ENCODE measurements around the gene FNBP1. TPM values are rescaled to one million over a fixed set of nuclear protein-coding genes. Genes with fewer than 3 reads are reported as not detected.
A peak's percentile ranks its signal among the peaks of the same experiment; 100 is the strongest.

FNBP1 gene
- total and polyA plus RNA-seq, 2 of the 13 experiments (the other 11 are each of a cell fraction or from before 2014, with no cell fraction given) = 5.4 to 19.5 TPM

GRCh38 chr9:130053504-130054324, 10.7 kb upstream of the FNBP1 start, which contains the start of gene GPR107 (continued):
- TF ChIP-seq KDM5B (CRISPR knock-in tag; IDR thresholded peaks at IDR 0.05; ENCODE audit: borderline replicate concordance) (peak; percentile 91), MTF1 (CRISPR knock-in tag; IDR thresholded peaks at IDR 0.05) (0 out of 2 replicates have a peak, but pooled peaks have one; percentile 65), THYN1 (CRISPR knock-in tag; IDR thresholded peaks at IDR 0.05; ENCODE audit: borderline replicate concordance, low read depth) (no peak), ZNF263 (CRISPR knock-in tag; IDR thresholded peaks at IDR 0.05) (no peak), ZNF569 (CRISPR knock-in tag; IDR thresholded peaks at IDR 0.05; ENCODE audit: borderline replicate concordance) (no peak), NFE2L2 (IDR thresholded peaks at IDR 0.05; ENCODE audit: low read length) (no peak), NCOA1 (CRISPR knock-in tag; IDR thresholded peaks at IDR 0.05) (no peak), SRSF4 (IDR thresholded peaks at IDR 0.05; ENCODE audit: low read depth, low read length, poor library complexity, severe bottlenecking) (no peak), ZNF230 (CRISPR knock-in tag; IDR thresholded peaks at IDR 0.05) (no peak; the same call in 1 of the 2 replicates), ZNF747 (CRISPR knock-in tag; IDR thresholded peaks at IDR 0.05; ENCODE audit: borderline replicate concordance) (no peak), ZNF550 (CRISPR knock-in tag; IDR thresholded peaks at IDR 0.05; ENCODE audit: borderline replicate concordance) (peak; percentile 85; the same call in 1 of the 2 replicates), GFI1 (CRISPR knock-in tag; IDR thresholded peaks at IDR 0.05; ENCODE audit: borderline replicate concordance) (peak; percentile 22; the same call in 1 of the 2 replicates), HBP1 (CRISPR knock-in tag; IDR thresholded peaks at IDR 0.05; ENCODE audit: low read depth) (no peak), ZNF710 (CRISPR knock-in tag; IDR thresholded peaks at IDR 0.05; ENCODE audit: borderline replicate concordance) (peak; percentile 49; the same call in 1 of the 2 replicates), ZBTB1 (CRISPR knock-in tag; IDR thresholded peaks at IDR 0.05; ENCODE audit: borderline replicate concordance) (no peak)
- TF ChIP-seq, protein P1, sequence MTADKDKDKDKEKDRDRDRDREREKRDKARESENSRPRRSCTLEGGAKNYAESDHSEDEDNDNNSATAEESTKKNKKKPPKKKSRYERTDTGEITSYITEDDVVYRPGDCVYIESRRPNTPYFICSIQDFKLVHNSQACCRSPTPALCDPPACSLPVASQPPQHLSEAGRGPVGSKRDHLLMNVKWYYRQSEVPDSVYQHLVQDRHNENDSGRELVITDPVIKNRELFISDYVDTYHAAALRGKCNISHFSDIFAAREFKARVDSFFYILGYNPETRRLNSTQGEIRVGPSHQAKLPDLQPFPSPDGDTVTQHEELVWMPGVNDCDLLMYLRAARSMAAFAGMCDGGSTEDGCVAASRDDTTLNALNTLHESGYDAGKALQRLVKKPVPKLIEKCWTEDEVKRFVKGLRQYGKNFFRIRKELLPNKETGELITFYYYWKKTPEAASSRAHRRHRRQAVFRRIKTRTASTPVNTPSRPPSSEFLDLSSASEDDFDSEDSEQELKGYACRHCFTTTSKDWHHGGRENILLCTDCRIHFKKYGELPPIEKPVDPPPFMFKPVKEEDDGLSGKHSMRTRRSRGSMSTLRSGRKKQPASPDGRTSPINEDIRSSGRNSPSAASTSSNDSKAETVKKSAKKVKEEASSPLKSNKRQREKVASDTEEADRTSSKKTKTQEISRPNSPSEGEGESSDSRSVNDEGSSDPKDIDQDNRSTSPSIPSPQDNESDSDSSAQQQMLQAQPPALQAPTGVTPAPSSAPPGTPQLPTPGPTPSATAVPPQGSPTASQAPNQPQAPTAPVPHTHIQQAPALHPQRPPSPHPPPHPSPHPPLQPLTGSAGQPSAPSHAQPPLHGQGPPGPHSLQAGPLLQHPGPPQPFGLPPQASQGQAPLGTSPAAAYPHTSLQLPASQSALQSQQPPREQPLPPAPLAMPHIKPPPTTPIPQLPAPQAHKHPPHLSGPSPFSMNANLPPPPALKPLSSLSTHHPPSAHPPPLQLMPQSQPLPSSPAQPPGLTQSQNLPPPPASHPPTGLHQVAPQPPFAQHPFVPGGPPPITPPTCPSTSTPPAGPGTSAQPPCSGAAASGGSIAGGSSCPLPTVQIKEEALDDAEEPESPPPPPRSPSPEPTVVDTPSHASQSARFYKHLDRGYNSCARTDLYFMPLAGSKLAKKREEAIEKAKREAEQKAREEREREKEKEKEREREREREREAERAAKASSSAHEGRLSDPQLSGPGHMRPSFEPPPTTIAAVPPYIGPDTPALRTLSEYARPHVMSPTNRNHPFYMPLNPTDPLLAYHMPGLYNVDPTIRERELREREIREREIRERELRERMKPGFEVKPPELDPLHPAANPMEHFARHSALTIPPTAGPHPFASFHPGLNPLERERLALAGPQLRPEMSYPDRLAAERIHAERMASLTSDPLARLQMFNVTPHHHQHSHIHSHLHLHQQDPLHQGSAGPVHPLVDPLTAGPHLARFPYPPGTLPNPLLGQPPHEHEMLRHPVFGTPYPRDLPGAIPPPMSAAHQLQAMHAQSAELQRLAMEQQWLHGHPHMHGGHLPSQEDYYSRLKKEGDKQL (CRISPR knock-in tag; IDR thresholded peaks at IDR 0.05; ENCODE audit: low read depth) = no peak
- TF ChIP-seq, protein P2, sequence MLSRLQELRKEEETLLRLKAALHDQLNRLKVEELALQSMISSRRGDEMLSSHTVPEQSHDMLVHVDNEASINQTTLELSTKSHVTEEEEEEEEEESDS (CRISPR knock-in tag; IDR thresholded peaks at IDR 0.05; ENCODE audit: borderline replicate concordance) = no peak; the same call in 1 of the 2 replicates
